NT2/D1 (cell line): ENCODE data around the gene ARCN1.

Experiments
- YY1 ChIP-seq: IDR thresholded peaks from 2 replicates; pipeline ENCODE4 v1.6.1; 2011; ENCODE audit not compliant: insufficient read length, insufficient read depth
- ZNF274 ChIP-seq: IDR thresholded peaks from 2 replicates; pipeline ENCODE4 v1.6.1; 2011; ENCODE audit warnings: mild to moderate bottlenecking, low read depth, low read length

- TF ChIP-seq YY1 = no peak
- TF ChIP-seq ZNF274 = no peak
Observed at GRCh38 chr11:118531597-118532084, 40.6 kb upstream of the ARCN1 start.
